SK-N-MC (cell line): Measurements from ENCODE around the gene CACNB3.

Experiments used
- FOXP2 ChIP-seq: optimal IDR thresholded peaks from 2 replicates; pipeline ENCODE3; 2011; ENCODE audit warnings: mild to moderate bottlenecking, moderate library complexity; ENCODE audit not compliant: insufficient read depth; ENCODE audit errors: extremely low read length, control extremely low read depth
- POLR2AphosphoS5 ChIP-seq: IDR thresholded peaks from 2 replicates; pipeline ENCODE4 v1.6.1; 2012; ENCODE audit warnings: mild to moderate bottlenecking, low read depth, low read length, borderline replicate concordance

GRCh38 chr12:48824905-48825304 is 6.6 kb downstream of the CACNB3 start:
- TF ChIP-seq POLR2AphosphoS5 (no peak), FOXP2 (no peak)
